Activated CD8-positive, alpha-beta memory T cell treated with anti-CD3 and anti-CD28 coated beads for 4 hours (primary cell): Measurements from ENCODE around the gene SOX6.

Source experiments
- DNase-seq, 2 donors: peaks; one replicate each; pipeline ENCODE4 v3.0.0-alpha.2; 2020; ENCODE audit warnings: low read depth in 2 of 2

Gene SOX6

DNA sequence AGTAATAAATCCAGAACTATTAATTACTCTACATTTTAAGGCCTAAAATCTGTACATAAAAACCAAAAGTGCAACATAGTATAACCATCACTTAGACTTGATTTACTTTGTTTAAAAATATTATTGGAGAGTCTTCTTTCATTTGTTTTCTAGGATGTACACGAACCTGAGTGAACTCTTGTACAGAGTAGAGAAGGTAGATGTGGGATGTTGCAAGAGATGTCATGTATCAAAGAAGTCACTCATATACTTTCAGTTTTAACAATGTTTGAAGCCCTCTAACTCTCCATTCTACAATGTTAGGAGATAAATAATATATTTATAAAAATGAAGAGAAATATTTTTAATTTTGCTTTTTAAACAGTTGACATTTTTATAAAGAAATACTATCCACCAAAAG is 38.6 kb downstream of the SOX6 start:
- DNase-seq, result no peak

- no peak for DNase-seq
Measured at GRCh38 chr11:16313846-16314245, 42.5 kb downstream of the SOX6 start.

GRCh38 chr11:16312233-16312765 is 44.0 kb downstream of the SOX6 start:
- no peak for DNase-seq

GRCh38 chr11:16311831-16312230 is 44.5 kb downstream of the SOX6 start:
- DNase-seq, result no peak

DNA sequence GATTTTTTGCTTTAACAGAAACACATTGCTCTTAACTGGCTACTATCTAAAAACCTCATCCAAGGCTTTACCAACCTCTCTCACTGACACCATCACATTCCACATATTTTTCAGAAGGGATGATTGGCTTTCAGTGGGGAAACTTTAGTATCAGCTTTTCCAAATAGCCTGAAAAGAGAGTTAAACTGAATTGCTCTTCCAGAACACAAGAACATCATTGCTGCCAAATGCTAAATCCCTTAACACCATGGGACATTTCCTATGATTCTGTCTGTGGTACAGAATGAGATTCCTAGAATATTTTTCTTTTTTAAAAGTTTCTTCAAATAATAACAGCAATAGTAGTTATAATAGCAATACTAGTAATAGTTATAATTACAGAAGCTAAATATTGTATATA is 45.4 kb downstream of the SOX6 start:
- no peak for DNase-seq

GRCh38 chr11:16309226-16309625 is 47.1 kb downstream of the SOX6 start:
- DNase-seq, result no peak

DNA sequence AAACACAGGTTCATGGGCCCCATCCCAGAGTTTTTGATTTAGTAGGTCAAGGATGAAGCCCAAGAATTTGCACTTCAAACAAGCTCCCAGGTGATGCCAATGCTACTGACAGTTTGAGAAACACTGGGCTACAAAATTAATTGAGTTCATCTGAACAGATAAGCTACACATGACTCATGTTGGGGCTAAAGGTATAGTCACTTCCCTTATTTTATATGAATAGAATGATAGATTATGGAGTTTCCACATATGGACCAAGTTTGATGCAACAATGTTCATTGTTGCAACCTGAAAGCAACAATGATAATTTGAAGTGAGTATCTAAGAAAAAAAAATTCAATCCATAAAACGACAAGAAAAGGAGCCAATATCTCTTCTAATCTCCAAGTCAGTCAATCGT is 54.9 kb downstream of the SOX6 start:
- no peak for DNase-seq

DNA sequence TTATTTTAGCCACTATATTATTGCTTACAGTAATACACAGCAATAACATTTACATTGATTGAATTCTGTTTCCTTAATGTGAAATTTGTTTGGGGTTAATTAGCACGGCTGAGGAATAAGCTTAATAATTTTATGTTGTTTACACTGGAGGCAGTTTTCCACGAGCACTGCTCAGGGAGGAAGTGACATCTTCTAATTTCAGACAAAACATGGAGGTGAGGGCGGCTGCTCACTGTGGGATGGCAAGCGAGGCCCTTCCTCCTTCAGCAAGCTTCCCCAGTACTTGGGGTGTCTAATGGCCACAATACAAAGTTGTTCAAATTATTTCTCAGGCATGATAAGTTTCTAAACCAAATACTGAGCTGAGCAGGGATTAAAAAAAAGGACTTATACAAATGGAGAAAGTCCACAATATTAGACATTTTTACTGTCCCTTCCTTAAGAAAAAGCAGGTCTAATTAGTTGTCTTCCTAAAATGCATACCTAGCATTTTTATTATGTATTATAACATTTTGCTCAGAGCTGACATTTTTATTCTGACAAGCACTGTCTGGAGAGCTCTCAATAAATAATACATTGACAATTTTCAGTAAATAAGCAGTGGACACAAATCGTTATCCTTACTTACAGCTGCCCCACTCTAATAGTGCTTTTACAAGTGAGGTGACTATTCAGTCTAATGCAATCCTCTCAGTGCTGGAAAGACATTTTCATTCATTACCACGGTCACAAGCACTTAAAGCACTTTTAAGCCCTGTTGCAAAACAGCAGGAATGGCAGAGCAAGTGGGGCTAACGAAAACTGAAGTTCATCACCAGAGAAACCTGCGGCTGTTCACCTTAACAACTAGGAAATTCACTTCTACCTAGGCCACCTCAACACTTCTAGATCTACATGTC is 56.2 kb downstream of the SOX6 start:
- no peak for DNase-seq

DNA sequence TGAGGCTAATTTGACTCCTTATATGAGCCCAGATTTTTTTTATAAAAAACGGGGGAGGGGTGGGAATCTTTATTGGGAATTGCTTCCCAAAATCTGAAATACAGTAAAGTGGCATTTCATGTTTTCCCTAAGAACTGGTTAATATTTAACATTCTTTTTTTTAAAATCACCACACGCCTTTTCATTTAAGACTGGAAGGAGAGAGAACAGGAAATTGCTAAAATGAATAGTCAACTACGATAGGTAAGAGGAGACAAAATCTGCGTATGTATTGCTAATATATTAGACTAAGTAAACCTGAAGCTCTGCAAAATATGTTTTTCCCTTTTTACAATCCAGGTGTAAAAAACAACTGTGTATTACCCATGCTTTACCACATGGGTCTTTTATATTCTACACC is 57.0 kb downstream of the SOX6 start:
- DNase-seq, result no peak

- DNase-seq, result no peak
Measured at GRCh38 chr11:16297332-16297731, 59.0 kb downstream of the SOX6 start.

DNA sequence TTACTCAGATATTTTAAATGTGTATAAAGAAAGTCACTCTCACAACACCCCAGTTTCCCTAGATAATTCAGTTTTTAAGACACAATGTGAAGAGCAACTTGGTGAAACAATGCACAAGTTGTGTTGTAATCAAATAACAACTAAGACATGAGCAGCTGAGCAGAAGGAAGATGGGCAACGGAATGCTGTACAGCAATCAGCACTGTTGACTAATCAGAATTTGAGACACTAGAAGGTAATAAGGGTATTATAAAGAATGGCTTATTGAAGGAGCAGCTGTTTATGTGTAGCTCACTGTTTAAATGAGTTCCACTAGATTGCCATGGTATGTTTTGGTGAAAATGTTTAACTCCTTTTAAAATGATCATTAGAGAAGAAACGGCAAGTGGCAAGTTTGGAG is 60.1 kb downstream of the SOX6 start:
- no peak for DNase-seq

DNA sequence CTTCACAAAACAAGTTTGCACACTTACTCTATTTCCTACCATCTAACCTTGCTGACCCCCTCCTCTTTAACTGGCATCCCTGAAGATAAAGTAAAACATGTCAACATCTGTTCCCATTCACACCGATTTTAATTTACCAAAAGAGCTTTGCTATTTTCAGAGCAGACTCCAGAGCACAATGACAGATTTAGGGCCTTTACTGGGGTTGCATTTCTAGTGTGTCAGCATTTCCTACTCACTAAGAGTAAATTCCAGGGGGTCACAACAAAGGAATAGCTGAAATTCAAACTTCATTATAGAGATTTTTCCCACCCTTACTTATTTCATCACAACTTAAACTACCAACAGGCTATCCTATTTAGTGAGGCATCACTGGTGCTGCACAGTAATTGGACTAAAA is 60.8 kb downstream of the SOX6 start:
- no peak for DNase-seq

DNA sequence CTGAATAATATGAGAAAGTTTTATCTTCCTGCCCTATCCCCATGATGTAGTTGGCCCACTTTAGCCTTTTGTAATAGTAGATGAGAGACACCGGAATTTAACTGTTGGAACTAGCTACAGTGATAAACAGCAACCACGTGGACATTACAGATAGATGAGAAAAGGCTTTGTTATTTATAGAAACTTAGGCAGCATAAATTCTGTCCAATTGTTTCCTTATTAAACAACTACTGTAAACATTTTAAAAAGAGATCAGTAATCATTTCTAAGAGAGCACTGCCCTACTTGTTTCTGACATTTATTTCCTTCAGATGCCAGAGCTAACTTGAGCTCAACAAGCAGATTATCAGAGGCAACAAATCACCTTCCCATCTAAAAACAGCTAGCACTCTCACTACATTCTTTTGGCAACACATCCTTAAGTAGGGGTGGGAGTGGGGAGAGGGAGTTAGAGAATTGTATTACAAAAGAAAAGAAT is 63.1 kb downstream of the SOX6 start:
- no peak for DNase-seq

- DNase-seq, result no peak
Measured at GRCh38 chr11:16292167-16292859, 64.0 kb downstream of the SOX6 start.

- DNase-seq, result no peak
Measured at GRCh38 chr11:16291729-16292128, 64.6 kb downstream of the SOX6 start.

- no peak for DNase-seq
Measured at GRCh38 chr11:16289541-16289940, 66.8 kb downstream of the SOX6 start.

DNA sequence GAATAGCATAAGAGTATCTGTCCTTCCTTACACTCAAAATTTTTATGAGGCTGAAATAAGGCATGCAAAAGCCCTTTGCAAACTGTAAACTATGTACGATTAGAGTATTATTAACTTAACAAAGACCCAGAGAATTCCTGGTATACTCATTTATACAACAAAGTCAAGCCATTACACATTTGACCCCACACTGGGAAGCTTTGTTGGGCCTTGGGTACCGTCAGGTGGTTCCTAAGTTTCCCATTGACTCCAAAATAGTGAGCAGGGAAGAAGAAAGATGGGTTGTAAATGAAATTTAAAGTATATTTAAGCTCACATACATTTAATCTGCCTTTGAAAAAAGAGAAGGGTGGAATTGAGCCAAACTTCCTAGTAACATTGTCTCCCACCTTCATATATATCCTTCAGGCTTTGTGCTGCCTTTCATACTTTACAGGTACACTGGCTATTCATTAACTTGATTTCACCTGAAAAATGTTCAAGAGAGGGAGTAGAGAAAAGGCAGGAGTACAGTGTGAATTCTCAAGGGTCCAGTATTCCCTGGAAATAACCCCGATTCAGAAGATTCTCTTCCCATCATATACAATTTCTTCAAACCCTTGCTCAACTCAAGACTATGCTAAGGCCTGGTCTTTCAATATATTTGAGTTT is 68.6 kb downstream of the SOX6 start:
- no peak for DNase-seq

DNA sequence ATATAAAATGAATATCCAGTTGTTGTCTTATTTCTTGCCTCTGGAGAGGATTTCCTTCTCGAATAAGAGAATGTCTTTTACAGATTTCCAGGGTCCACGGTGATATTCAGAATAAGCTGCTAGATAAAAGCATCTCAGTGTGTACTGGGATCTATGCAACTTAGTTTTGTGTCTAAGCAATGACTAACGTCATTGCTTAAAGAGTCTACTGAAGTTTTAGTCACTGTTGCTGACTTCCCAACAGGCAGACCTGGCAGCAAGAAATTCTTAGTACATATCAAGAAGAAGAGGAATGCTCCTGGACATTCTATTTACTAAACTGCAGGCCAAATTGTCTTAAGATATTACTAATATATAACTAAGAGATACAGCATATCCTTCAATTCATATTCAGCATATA is 70.3 kb downstream of the SOX6 start:
- DNase-seq, result no peak

- DNase-seq, result no peak
Measured at GRCh38 chr11:16280256-16280682, 76.1 kb downstream of the SOX6 start.

GRCh38 chr11:16279524-16279923 is 76.8 kb downstream of the SOX6 start:
- DNase-seq, result no peak

DNA sequence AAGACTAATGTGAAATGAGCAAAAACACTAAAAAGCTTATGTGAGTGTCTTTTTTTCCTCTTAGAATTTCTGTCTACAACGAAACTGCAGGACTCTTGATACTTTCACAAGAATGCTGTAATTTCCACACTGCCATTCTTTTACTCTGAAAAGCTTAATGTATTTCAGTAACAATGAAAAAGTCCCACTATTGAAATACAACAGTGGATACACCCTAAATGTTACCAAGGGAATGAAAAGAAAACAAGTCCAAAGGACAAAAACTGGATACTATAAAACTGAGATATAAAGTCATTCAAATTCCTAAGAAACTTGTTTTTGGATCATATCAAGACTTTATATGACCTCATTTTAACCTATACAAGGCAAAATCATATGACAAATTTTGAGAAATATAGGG is 77.4 kb downstream of the SOX6 start:
- no peak for DNase-seq

GRCh38 chr11:16278273-16278672 is 78.1 kb downstream of the SOX6 start:
- DNase-seq, result no peak
